HEK293 (cell line): ENCODE measurements around the gene PSTPIP2.

Experiments used
- BCL11A ChIP-seq: fragments of 450-650 bp; formaldehyde crosslinking; IDR thresholded peaks from 2 replicates; pipeline ENCODE4 v1.5.1; 2016; ENCODE audit warnings: low read depth, missing biosample characterization, missing genetic modification characterization
- HOXA7 ChIP-seq: sonication (generic); formaldehyde crosslinking; IDR thresholded peaks from 2 replicates; pipeline ENCODE4 v1.8.1; 2022; ENCODE audit warnings: missing genetic modification reagents, borderline replicate concordance
- ZEB2 ChIP-seq: fragments of 450-650 bp; formaldehyde crosslinking; IDR thresholded peaks from 2 replicates; pipeline ENCODE4 v1.5.1; 2016; ENCODE audit warnings: missing biosample characterization, missing genetic modification characterization
- ZNF23 ChIP-seq: fragments of 450-650 bp; formaldehyde crosslinking; IDR thresholded peaks from 2 replicates; pipeline ENCODE4 v1.5.1; 2016; ENCODE audit warnings: missing biosample characterization, missing genetic modification characterization, borderline replicate concordance
- ZNF24 ChIP-seq: fragments of 450-650 bp; formaldehyde crosslinking; IDR thresholded peaks from 2 replicates; pipeline ENCODE4 v1.5.1; 2016; ENCODE audit warnings: missing biosample characterization, missing genetic modification characterization
- ZNF354C ChIP-seq: fragments of 450-650 bp; formaldehyde crosslinking; IDR thresholded peaks from 2 replicates; pipeline ENCODE4 v1.5.1; 2016; ENCODE audit warnings: missing biosample characterization, missing genetic modification characterization, low read depth, borderline replicate concordance
- ZNF558 ChIP-seq: fragments of 450-650 bp; formaldehyde crosslinking; IDR thresholded peaks from 2 replicates; pipeline ENCODE4 v1.5.1; 2016; ENCODE audit warnings: missing biosample characterization, missing genetic modification characterization
- TF ChIP-seq, protein P1 (sequence below): fragments of 450-650 bp; formaldehyde crosslinking; IDR thresholded peaks from 2 replicates; pipeline ENCODE4 v1.5.1; 2016; ENCODE audit warnings: missing biosample characterization, missing genetic modification characterization
- TF ChIP-seq, protein P2 (sequence below): fragments of 450-650 bp; formaldehyde crosslinking; IDR thresholded peaks from 2 replicates; pipeline ENCODE4 v1.5.1; 2017; ENCODE audit warnings: missing biosample characterization, missing genetic modification characterization
- TF ChIP-seq, protein P3 (sequence below): fragments of 450-650 bp; formaldehyde crosslinking; IDR thresholded peaks from 2 replicates; pipeline ENCODE4 v1.5.1; 2016; ENCODE audit warnings: missing biosample characterization, missing genetic modification characterization

DNA sequence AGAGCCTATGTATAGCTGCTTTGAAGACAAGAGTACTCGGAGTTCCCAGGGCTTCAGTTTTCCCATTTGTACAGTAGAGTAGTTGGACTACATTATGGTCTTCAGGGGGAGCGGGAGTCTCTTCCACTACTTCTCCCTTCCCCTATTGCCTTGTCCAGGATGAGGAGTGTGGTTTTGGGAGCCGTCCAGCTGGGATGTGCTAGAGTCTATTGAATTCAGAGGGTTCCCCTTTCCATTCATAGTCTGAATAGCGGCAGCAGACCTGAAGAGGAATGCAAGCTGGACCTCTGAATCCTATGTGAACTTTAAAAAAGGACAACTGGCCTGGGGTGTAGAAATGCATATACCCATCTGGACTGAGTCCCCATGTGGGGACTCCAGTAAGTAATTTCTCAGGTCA lies 61.4 kb downstream of the PSTPIP2 start:
- no peak for TF ChIP-seq ZEB2
- TF ChIP-seq ZNF24, result no peak
- TF ChIP-seq, protein P1, sequence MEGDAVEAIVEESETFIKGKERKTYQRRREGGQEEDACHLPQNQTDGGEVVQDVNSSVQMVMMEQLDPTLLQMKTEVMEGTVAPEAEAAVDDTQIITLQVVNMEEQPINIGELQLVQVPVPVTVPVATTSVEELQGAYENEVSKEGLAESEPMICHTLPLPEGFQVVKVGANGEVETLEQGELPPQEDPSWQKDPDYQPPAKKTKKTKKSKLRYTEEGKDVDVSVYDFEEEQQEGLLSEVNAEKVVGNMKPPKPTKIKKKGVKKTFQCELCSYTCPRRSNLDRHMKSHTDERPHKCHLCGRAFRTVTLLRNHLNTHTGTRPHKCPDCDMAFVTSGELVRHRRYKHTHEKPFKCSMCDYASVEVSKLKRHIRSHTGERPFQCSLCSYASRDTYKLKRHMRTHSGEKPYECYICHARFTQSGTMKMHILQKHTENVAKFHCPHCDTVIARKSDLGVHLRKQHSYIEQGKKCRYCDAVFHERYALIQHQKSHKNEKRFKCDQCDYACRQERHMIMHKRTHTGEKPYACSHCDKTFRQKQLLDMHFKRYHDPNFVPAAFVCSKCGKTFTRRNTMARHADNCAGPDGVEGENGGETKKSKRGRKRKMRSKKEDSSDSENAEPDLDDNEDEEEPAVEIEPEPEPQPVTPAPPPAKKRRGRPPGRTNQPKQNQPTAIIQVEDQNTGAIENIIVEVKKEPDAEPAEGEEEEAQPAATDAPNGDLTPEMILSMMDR (tag by site-specific recombination), result no peak
- TF ChIP-seq BCL11A, result no peak
- TF ChIP-seq ZNF23 (tag by site-specific recombination), result no peak
- TF ChIP-seq, protein P2, sequence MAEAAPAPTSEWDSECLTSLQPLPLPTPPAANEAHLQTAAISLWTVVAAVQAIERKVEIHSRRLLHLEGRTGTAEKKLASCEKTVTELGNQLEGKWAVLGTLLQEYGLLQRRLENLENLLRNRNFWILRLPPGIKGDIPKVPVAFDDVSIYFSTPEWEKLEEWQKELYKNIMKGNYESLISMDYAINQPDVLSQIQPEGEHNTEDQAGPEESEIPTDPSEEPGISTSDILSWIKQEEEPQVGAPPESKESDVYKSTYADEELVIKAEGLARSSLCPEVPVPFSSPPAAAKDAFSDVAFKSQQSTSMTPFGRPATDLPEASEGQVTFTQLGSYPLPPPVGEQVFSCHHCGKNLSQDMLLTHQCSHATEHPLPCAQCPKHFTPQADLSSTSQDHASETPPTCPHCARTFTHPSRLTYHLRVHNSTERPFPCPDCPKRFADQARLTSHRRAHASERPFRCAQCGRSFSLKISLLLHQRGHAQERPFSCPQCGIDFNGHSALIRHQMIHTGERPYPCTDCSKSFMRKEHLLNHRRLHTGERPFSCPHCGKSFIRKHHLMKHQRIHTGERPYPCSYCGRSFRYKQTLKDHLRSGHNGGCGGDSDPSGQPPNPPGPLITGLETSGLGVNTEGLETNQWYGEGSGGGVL (tag by site-specific recombination), result no peak
- no peak for TF ChIP-seq HOXA7
- TF ChIP-seq, protein P3, sequence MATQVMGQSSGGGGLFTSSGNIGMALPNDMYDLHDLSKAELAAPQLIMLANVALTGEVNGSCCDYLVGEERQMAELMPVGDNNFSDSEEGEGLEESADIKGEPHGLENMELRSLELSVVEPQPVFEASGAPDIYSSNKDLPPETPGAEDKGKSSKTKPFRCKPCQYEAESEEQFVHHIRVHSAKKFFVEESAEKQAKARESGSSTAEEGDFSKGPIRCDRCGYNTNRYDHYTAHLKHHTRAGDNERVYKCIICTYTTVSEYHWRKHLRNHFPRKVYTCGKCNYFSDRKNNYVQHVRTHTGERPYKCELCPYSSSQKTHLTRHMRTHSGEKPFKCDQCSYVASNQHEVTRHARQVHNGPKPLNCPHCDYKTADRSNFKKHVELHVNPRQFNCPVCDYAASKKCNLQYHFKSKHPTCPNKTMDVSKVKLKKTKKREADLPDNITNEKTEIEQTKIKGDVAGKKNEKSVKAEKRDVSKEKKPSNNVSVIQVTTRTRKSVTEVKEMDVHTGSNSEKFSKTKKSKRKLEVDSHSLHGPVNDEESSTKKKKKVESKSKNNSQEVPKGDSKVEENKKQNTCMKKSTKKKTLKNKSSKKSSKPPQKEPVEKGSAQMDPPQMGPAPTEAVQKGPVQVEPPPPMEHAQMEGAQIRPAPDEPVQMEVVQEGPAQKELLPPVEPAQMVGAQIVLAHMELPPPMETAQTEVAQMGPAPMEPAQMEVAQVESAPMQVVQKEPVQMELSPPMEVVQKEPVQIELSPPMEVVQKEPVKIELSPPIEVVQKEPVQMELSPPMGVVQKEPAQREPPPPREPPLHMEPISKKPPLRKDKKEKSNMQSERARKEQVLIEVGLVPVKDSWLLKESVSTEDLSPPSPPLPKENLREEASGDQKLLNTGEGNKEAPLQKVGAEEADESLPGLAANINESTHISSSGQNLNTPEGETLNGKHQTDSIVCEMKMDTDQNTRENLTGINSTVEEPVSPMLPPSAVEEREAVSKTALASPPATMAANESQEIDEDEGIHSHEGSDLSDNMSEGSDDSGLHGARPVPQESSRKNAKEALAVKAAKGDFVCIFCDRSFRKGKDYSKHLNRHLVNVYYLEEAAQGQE (tag by site-specific recombination), result no peak
- no peak for TF ChIP-seq ZNF558 (tag by site-specific recombination)
- no peak for TF ChIP-seq ZNF354C (tag by site-specific recombination)
